T-cell (primary cell): ENCODE measurements around the gene LTBP2. TPM values are rescaled to one million over a fixed set of nuclear protein-coding genes. Genes with fewer than 3 reads are reported as not detected.

ENCODE experiments used
- ATAC-seq, 4 experiments: fragments of 200-7000 bp in 3 of 4; fragments of 150-1000 bp in 1 of 4; cut with Tn5 transposase; replicated peaks in 1 of 4; 1 replicate in 3 of 4; 2 replicates in 1 of 4; pipeline ENCODE4 v1.10.0; 2021; ENCODE audit warnings: moderate library complexity in 3 of 4, mild to moderate bottlenecking in 2 of 4, moderate number of reproducible peaks in 1 of 4
- CTCF ChIA-PET, 2 donors: fragments of 300-600 bp; sonication (Branson Sonifier 250); formaldehyde crosslinking; loops; one replicate each; lab custom pipeline; 2022; ENCODE audit warnings: antibody characterized with exemption in 2 of 2; lab: Charles Lee
- POLR2A ChIA-PET, 2 donors: fragments of 300-600 bp; sonication (Branson Sonifier 250); formaldehyde crosslinking; loops; one replicate each; lab custom pipeline; 2022; ENCODE audit warnings: antibody characterized with exemption in 2 of 2; lab: Charles Lee
- DNase-seq, 35 experiments: peaks; one replicate each; pipeline versions ENCODE4 v3.0.0 to v3.0.0-alpha.2; 2013 to 2023
- H3K27ac ChIP-seq: one replicate; pipeline ENCODE4 v1.5.1; 2013; ENCODE audit warnings: low read length
- H3K27me3 ChIP-seq, 2 experiments: replicated peaks in 1 of 2; 1 replicate in 1 of 2; 2 replicates in 1 of 2; pipeline versions ENCODE4 v1.6.1 to v1.7.0; 2013; ENCODE audit warnings: low read length in 1 of 2, mixed read lengths in 1 of 2; ENCODE audit not compliant: control insufficient read depth in 2 of 2, insufficient read depth in 2 of 2; ENCODE audit errors: extremely low read depth in 1 of 2
- H3K36me3 ChIP-seq, 2 donors: 1 replicate in 1 of 2; 2 replicates in 1 of 2; pipeline versions ENCODE4 v1.6.1 to v1.7.0; 2013; ENCODE audit warnings: low read length in 1 of 2; ENCODE audit not compliant: control insufficient read depth in 2 of 2, insufficient read depth in 1 of 2; ENCODE audit errors: extremely low read depth in 1 of 2
- H3K4me1 ChIP-seq, 2 experiments: 1 replicate in 1 of 2; 2 replicates in 1 of 2; pipeline versions ENCODE4 v1.6.1 to v1.7.0; 2013; ENCODE audit warnings: low read length in 2 of 2, mixed read lengths in 1 of 2; ENCODE audit not compliant: insufficient read depth in 2 of 2, control insufficient read depth in 1 of 2; ENCODE audit errors: extremely low read depth in 1 of 2
- H3K4me3 ChIP-seq, 2 donors: 1 replicate in 1 of 2; 2 replicates in 1 of 2; pipeline versions ENCODE4 v1.5.1 to v1.7.0; 2013; ENCODE audit warnings: mild to moderate bottlenecking in 2 of 2, low read length in 1 of 2, moderate library complexity in 1 of 2; ENCODE audit not compliant: control insufficient read depth in 1 of 2; ENCODE audit errors: extremely low read depth in 1 of 2
- H3K9me3 ChIP-seq: 2 replicates; pipeline ENCODE4 v1.7.0; 2013
- H3K27ac Mint-ChIP-seq, 2 donors: one replicate each; pipeline ENCODE4 v1.8.0; 2020 to 2021; ENCODE audit warnings: mild to moderate bottlenecking in 2 of 2, mixed read lengths in 2 of 2
- H3K27me3 Mint-ChIP-seq, 2 donors: one replicate each; pipeline ENCODE4 v1.8.0; 2021 to 2022; ENCODE audit warnings: mixed read lengths in 2 of 2
- H3K36me3 Mint-ChIP-seq: one replicate; pipeline ENCODE4 v1.8.0; 2021; ENCODE audit warnings: mixed read lengths
- H3K4me1 Mint-ChIP-seq, 3 donors: one replicate each; pipeline ENCODE4 v1.8.0; 2020 to 2022; ENCODE audit warnings: mixed read lengths in 3 of 3, mild to moderate bottlenecking in 1 of 3
- H3K4me3 Mint-ChIP-seq, 3 donors: one replicate each; pipeline ENCODE4 v1.8.0; 2020 to 2022; ENCODE audit warnings: mild to moderate bottlenecking in 3 of 3, mixed read lengths in 3 of 3, moderate library complexity in 3 of 3
- H3K9me3 Mint-ChIP-seq, 3 donors: one replicate each; pipeline ENCODE4 v1.8.0; 2020 to 2022; ENCODE audit warnings: mixed read lengths in 3 of 3
- WGBS: methylation state at CpG from one replicate; pipeline ENCODE4 v1.1.5; 2013; ENCODE audit warnings: missing lambda C conversion rate; ENCODE audit not compliant: insufficient coverage; 5-methylcytosine and 5-hydroxymethylcytosine counted together
- total RNA-seq, 35 experiments: library from RNA in 6 of 35; stranded (reverse) in 6 of 35; fragments of 120-200 nt in 1 of 35; gene quantifications; one replicate each; pipeline versions ENCODE4 v1.2.1 to v1.2.4 and lab custom pipeline; 2013 to 2026

The LTBP2 gene
- total RNA-seq, 5 donors from 2014 or later (not counting 1 experiment from before 2014, with no cell fraction given), result 0.39 to 1.7 (median 1.1) TPM

DNA sequence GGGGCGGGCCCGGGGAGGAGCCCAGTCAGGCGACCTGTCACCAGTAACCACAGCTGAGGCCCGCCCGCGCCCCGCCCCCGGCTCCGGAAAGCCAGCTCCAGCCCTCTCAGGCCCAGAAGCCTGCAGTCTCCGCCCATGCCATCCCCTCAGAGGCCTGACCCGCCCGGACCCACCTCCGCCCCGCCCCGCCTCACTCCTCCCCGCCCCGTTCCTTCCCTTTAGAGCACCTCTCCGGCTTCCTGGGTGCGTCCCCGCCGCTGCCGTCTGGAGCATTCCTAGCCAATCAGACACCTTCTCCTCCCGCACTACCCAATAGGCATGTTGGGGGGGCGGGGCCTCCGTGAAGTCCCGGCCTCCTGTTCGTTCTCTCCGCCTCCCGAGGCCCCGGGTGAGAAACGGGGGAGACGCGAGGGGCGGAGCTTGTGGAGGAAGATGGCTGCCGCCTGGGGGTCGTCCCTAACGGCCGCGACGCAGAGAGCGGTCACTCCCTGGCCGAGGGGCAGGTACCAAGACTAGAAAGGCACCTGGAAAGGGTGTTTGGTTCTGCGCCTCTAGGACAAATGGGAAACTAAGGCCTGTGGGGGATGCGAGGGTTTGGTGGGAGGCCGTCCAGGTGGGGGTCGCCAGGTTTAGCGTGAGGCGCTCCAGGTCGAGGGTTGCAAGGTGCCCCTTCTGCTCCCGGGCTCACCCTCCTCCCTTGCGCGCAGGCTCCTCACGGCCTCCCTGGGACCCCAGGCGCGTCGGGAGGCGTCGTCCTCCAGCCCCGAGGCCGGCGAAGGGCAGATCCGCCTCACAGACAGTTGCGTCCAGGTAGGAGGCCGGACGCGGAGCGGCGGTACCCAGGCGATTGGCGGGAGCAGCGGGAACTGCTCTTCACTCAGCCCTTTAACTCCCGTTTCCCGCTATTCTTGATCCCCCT, 118.4 kb downstream of the LTBP2 start, which contains the start of gene ISCA2:
TSS of gene ISCA2 (plus strand) at position 423 of the 919 bp plus-strand sequence. CDS start at position 433, 10 bp downstream.
- DNase-seq, result peak; percentile 96 to 100 (median 99)
- H3K27me3 ChIP-seq, result peaks cover 0 to 3% of the 10 kb centered on the region in 2 experiments
- H3K4me3 ChIP-seq, result peak within 1 kb of the TSS; percentile 79 to 89
- H3K4me1 ChIP-seq, result peaks cover 9 to 21% of the 10 kb centered on the region in 2 experiments
- Mint-ChIP-seq H3K36me3 (peaks cover 9% of the 10 kb centered on the region), H3K4me1 (peaks cover 34 to 51% (median 34%) of the 10 kb centered on the region in 3 donors), H3K9me3 (no peaks in the 10 kb centered on the region), H3K4me3 (no peak within 1 kb of the TSS), H3K27ac (peak within 1 kb of the TSS; percentile 92), H3K27me3 (no peaks in the 10 kb centered on the region)
- POLR2A ChIA-PET, result interaction anchor here in 1 of 2 donors (1.0 kb wide), 1 partner anchor 270 kb away, joined by 3 read pairs; the partner anchor contains the start of gene YLPM1
- H3K36me3 ChIP-seq, result no peaks in the 10 kb centered on the region
- ATAC-seq, result peak; percentile 92 to 93 (median 92)
- H3K27ac ChIP-seq, result peak within 1 kb of the TSS; percentile 67
- H3K9me3 ChIP-seq, result no peaks in the 10 kb centered on the region
- WGBS, result under 1% methylated on average over 54 of the region's 73 CpGs
- CTCF ChIA-PET, result interaction anchor here in 1 of 2 donors (0.6 kb wide), 1 partner anchor 197 kb away, joined by 3 read pairs; no protein-coding TSS in a partner anchor

GRCh38 chr14:74492776-74493342, 119.2 kb downstream of the LTBP2 start, which contains the start of gene NPC2:
Gene NPC2, minus strand, starts transcription at chr14:74493305. Its CDS starts 31 bp downstream, at chr14:74493274.
- ChIA-PET CTCF (interaction anchor here in 1 of 2 donors (0.6 kb wide), 1 partner anchor 197 kb away, joined by 3 read pairs; no protein-coding TSS in a partner anchor), POLR2A (interaction anchor here in 1 of 2 donors (0.7 to 1.0 kb wide), 2 partner anchors 225 to 270 kb away, joined by 3 read pairs; partner anchors contain the start of gene YLPM1)
- 0% methylated on average over 33 of the region's 35 CpGs for WGBS
- Mint-ChIP-seq H3K9me3 (no peaks in the 10 kb centered on the region), H3K4me3 (no peak within 1 kb of the TSS), H3K4me1 (peaks cover 30 to 48% (median 34%) of the 10 kb centered on the region in 3 donors), H3K27me3 (no peaks in the 10 kb centered on the region), H3K36me3 (peaks cover 5% of the 10 kb centered on the region), H3K27ac (peak within 1 kb of the TSS; percentile 92)
- no peaks in the 10 kb centered on the region for H3K9me3 ChIP-seq
- DNase-seq (peak in 1 of 35 experiments; percentile 5), ATAC-seq (peak in 1 of 4 experiments; percentile 0)
- H3K36me3 ChIP-seq, result no peaks in the 10 kb centered on the region
- H3K27me3 ChIP-seq, result peaks cover 0 to 3% of the 10 kb centered on the region in 2 experiments
- peak within 1 kb of the TSS; percentile 79 to 89 for H3K4me3 ChIP-seq
- H3K27ac ChIP-seq, result peak within 1 kb of the TSS; percentile 67
- peaks cover 9 to 21% of the 10 kb centered on the region in 2 experiments for H3K4me1 ChIP-seq

DNA sequence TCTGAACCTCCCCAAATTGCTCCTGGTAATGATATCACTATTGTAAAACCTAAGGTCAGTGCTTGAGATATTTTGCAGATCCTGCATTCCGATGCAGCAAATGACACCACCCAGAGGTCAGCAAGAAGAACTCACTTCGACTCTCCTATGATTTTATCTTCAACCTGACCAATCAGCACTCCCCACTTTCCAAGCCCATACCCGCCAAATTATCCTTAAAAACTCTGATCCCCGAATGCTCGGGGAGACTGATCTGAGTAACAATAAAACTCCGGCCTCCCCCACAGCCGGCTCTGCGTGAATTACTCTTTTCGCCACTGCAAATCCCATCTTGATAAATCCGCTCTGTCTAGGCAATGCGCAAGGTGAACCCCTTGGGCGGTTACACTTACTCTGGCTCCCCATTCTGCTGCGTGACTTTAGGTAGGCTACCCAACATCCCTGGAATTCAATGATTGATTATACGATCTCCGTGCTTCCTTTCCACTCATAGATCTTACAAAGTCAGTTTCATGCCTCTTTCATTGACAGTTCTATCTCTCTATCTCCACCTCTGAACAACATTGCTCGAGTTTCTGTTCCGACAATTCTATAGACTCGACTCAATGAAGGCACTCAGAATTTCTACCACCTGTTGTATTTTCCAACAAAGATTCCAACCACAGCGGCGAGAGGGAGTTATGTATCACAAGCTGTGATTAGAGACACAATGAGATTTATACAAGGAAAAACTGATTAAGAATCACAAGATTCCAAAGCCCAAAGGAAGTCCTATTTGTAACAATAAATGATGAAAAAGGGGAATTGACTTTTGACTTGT, 119.9 kb downstream of the LTBP2 start:
- peaks cover 0 to 3% of the 10 kb centered on the region in 2 experiments for H3K27me3 ChIP-seq
- H3K36me3 ChIP-seq, result no peaks in the 10 kb centered on the region
- H3K4me3 Mint-ChIP-seq, result no peak overlapping the region
- CTCF ChIA-PET, result no interaction called here
- H3K9me3 Mint-ChIP-seq, result no peaks in the 10 kb centered on the region
- H3K4me1 ChIP-seq, result peaks cover 9 to 21% of the 10 kb centered on the region in 2 experiments
- peak in 2 of 35 experiments; percentile 6 to 37 for DNase-seq
- H3K27ac ChIP-seq, result no peak overlapping the region
- peaks cover 24 to 43% (median 34%) of the 10 kb centered on the region in 3 donors for H3K4me1 Mint-ChIP-seq
- POLR2A ChIA-PET, result interaction anchor here in 1 of 2 donors (0.7 kb wide), 1 partner anchor 226 kb away, joined by 3 read pairs; no protein-coding TSS in a partner anchor
- ATAC-seq, result no peak
- H3K36me3 Mint-ChIP-seq, result no peaks in the 10 kb centered on the region
- no peaks in the 10 kb centered on the region for H3K9me3 ChIP-seq
- H3K4me3 ChIP-seq, result peak overlapping the region; percentile 71 to 79
- H3K27ac Mint-ChIP-seq, result no peak overlapping the region
- no peaks in the 10 kb centered on the region for H3K27me3 Mint-ChIP-seq
- WGBS, result 17% methylated on average over 15 of the region's 20 CpGs

- Mint-ChIP-seq H3K36me3 (peaks cover under 1% of the 10 kb centered on the region), H3K4me1 (peaks cover 21 to 34% (median 30%) of the 10 kb centered on the region in 3 donors), H3K27me3 (no peaks in the 10 kb centered on the region), H3K9me3 (no peaks in the 10 kb centered on the region), H3K4me3 (no peak overlapping the region), H3K27ac (no peak overlapping the region)
- no CpG with 5 or more reads among the region's 1 CpG for WGBS
- no peaks in the 10 kb centered on the region for H3K9me3 ChIP-seq
- ChIA-PET POLR2A (no interaction called here), CTCF (no interaction called here)
- ATAC-seq (no peak), DNase-seq (no peak)
- H3K4me3 ChIP-seq, result no peak overlapping the region
- peaks cover 0 to 3% of the 10 kb centered on the region in 2 experiments for H3K27me3 ChIP-seq
- H3K27ac ChIP-seq, result no peak overlapping the region
- no peaks in the 10 kb centered on the region for H3K36me3 ChIP-seq
- peaks cover 9 to 21% of the 10 kb centered on the region in 2 experiments for H3K4me1 ChIP-seq
These were observed 121.6 kb downstream of the LTBP2 start for GRCh38 chr14:74490486-74490885.

GRCh38 chr14:74488786-74489397, 123.1 kb downstream of the LTBP2 start:
- H3K4me1 Mint-ChIP-seq, result peaks cover 7 to 19% (median 14%) of the 10 kb centered on the region in 3 donors
- ATAC-seq, result no peak

More at GRCh38 chr14:74488786-74489397, 123.1 kb downstream of the LTBP2 start:
- H3K27ac Mint-ChIP-seq, result peak overlapping the region in 1 of 2 donors; percentile 2
- peaks cover 4 to 9% of the 10 kb centered on the region in 2 experiments for H3K4me1 ChIP-seq
- H3K4me3 ChIP-seq, result no peak overlapping the region
- no peaks in the 10 kb centered on the region for H3K9me3 Mint-ChIP-seq
- H3K9me3 ChIP-seq, result no peaks in the 10 kb centered on the region
- DNase-seq, result no peak
- H3K36me3 Mint-ChIP-seq, result peaks cover 10% of the 10 kb centered on the region
- ChIA-PET POLR2A (interaction anchor here in 1 of 2 donors (0.6 kb wide), 1 partner anchor 36 kb away, joined by 3 read pairs; no protein-coding TSS in a partner anchor), CTCF (no interaction called here)
- peaks cover 0 to 3% of the 10 kb centered on the region in 2 experiments for H3K27me3 ChIP-seq
- H3K4me3 Mint-ChIP-seq, result no peak overlapping the region
- no peaks in the 10 kb centered on the region for H3K27me3 Mint-ChIP-seq
- H3K36me3 ChIP-seq, result peaks cover 0 to 5% of the 10 kb centered on the region in 2 donors
- no peak overlapping the region for H3K27ac ChIP-seq
